ENCODE results near the gene OR6S1.
A peak's percentile ranks its signal among the peaks of the same experiment; 100 is the strongest.
"Not testable (repeated sequence)": the region's sequence is repeated elsewhere in the genome, so short reads cannot be mapped to it uniquely, and the experiment has no call there.

OR6S1 gene

GRCh38 chr14:20632448-20632830 is 9.1 kb downstream of the OR6S1 start:
- H3K9me3 Mint-ChIP-seq = no peaks in the 10 kb centered on the region
- CTCF ChIA-PET = interaction anchor here (1.0 to 3.1 kb wide), 5 partner anchors 19 to 226 kb away, joined by 3 to 16 read pairs (median 3); partner anchors contain the start of gene RNASE4
- H3K27me3 Mint-ChIP-seq = peaks cover 88% of the 10 kb centered on the region

DNA sequence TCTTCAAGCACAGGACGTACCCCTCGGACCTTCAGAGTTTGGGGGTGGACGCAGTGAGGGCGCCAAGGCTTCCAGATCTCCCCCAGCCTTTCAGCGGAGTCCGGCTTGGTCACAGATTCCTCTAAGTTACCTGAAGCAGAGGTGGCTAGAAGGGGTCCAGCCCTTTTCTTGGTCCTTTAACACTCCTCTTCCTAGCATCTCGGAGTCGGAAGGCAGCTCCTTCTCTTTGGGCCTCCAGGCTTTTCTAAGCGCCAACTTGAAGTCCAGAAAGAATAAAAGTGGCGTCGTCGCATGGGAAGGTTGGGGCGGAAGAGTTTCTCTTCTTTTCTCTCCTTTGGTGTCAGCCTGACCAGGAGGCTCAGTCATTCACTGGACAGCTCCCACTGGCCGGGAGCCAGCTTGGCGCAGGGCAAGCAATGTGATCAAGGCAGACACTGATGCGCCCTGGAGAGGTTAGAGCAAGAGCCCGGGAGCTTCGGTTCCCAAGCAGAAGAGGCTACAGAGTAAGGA is 9.6 kb downstream of the OR6S1 start:
- Mint-ChIP-seq H3K27me3 (peaks cover 90% of the 10 kb centered on the region), H3K27ac (no peak overlapping the region), H3K9me3 (no peaks in the 10 kb centered on the region), H3K36me3 (no peaks in the 10 kb centered on the region), H3K4me1 (peaks cover 34% of the 10 kb centered on the region), H3K4me3 (peak overlapping the region; percentile 69)
- DNase-seq = no peak
- CTCF ChIA-PET = interaction anchor here (1.0 to 3.1 kb wide), 7 partner anchors 18 to 227 kb away, joined by 3 to 16 read pairs (median 3); partner anchors contain the start of gene RNASE4

More at GRCh38 chr14:20632448-20632830, 9.1 kb downstream of the OR6S1 start:
- Mint-ChIP-seq H3K4me3 (peak overlapping the region; percentile 69), H3K36me3 (no peaks in the 10 kb centered on the region), H3K4me1 (peaks cover 33% of the 10 kb centered on the region), H3K27ac (peak overlapping the region; percentile 81)
- DNase-seq = peak; percentile 25

DNA sequence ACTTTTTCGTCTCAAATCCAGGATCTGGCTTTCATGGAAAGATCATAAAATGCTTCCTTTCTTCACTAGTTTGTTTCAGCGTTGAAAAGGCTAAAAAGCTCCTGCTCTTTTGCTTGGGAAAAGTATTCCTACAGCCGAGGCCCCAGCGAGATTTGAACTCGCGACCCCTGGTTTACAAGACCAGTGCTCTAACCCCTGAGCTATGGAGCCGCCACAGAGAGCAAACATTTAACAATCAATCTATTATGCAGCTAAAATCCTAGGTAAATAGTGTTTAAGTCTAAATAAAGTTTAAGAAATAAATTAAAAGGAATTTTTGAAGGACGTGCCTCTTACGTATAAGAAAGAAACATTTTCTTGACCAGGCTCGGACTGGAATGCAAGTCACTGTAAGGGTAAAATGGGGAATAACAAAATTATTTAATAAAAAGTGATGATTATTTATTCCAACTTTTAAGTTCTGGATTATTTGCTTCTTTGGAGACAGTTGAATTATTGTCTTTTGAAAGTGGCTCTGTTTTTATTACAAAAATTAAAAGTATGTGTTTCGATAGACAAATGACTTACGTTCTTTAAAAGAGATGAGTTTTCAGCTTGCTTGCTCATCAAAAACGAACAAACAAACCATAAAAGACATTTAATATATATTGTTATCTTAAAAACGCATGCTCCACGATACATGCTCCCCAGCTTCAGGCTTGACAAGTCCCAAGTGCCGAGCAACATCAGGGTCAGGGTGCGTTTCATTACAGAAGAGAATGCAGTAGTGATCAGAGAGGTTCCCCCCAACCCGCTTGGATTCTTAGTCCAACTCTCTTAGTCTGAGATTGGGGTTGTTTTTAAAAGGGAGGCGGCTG is 10.2 kb downstream of the OR6S1 start:
- peak overlapping the region; percentile 69 for H3K4me3 Mint-ChIP-seq
- H3K27me3 Mint-ChIP-seq = peaks cover 90% of the 10 kb centered on the region
- no peaks in the 10 kb centered on the region for H3K36me3 Mint-ChIP-seq
- H3K9me3 Mint-ChIP-seq = no peaks in the 10 kb centered on the region
- peak; percentile 34 for DNase-seq
- peaks cover 38% of the 10 kb centered on the region for H3K4me1 Mint-ChIP-seq
- CTCF ChIA-PET = interaction anchor here (0.7 to 3.1 kb wide), 9 partner anchors 18 to 303 kb away, joined by 3 to 16 read pairs (median 3); partner anchors contain the start of gene RNASE4
- peak overlapping the region; percentile 31 for H3K27ac Mint-ChIP-seq

DNA sequence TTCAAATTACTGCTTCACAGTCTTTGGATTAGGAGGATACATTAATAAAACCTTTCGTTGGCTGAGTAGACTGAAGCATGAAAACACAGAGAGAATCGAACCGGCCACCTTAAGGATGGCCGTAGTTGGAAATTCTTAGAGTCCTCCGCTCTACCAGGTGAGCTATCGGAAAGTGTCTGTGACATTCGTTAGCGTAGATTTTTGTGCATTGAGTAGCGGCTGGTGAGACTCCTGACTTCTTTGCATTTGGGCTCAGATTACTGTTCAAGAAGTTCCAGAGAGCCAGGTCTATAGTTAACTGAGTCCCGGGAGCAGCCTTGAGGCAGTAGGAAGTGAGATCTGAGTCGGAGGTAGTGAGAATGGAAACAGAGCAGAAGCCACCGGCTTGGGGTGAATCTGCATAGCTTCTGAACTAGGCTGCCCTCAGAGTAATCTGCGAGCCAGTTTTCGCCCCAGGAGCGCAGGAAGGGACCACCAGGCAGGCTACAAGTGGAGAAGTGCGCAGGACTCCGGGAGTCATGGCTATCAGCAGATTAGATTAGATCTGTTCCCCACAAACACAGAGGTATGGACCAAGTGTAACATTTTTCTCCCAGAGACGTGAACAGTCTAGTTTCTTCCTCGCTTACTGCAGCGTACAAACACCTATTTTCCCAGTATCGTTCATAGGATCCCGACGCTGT is 11.0 kb downstream of the OR6S1 start:
- Mint-ChIP-seq H3K4me1 (peaks cover 41% of the 10 kb centered on the region), H3K27me3 (peaks cover 90% of the 10 kb centered on the region), H3K9me3 (no peaks in the 10 kb centered on the region), H3K27ac (peak overlapping the region; percentile 53), H3K36me3 (peaks cover under 1% of the 10 kb centered on the region), H3K4me3 (peak overlapping the region; percentile 51)
- DNase-seq = no peak
- CTCF ChIA-PET = interaction anchor here (0.7 to 3.1 kb wide), 6 partner anchors 17 to 302 kb away, joined by 3 to 16 read pairs (median 4); partner anchors contain the start of gene RNASE4

- Mint-ChIP-seq H3K36me3 (peaks cover 4% of the 10 kb centered on the region), H3K27me3 (peaks cover 86% of the 10 kb centered on the region), H3K4me1 (peaks cover 57% of the 10 kb centered on the region), H3K4me3 (no peak overlapping the region), H3K27ac (no peak overlapping the region), H3K9me3 (peaks cover 5% of the 10 kb centered on the region)
- CTCF ChIA-PET = interaction anchor here (0.5 to 1.5 kb wide), 3 partner anchors 15 to 286 kb away, joined by 3 to 6 read pairs (median 3); no protein-coding TSS in a partner anchor
- no peak for DNase-seq
Observed at GRCh38 chr14:20628063-20628854, 13.2 kb downstream of the OR6S1 start.

GRCh38 chr14:20627346-20628027 is 14.0 kb downstream of the OR6S1 start:
- H3K36me3 Mint-ChIP-seq = peaks cover 4% of the 10 kb centered on the region
- CTCF ChIA-PET = interaction anchor here (1.5 kb wide), 1 partner anchor 14 kb away, joined by 6 read pairs; no protein-coding TSS in a partner anchor
- no peak overlapping the region for H3K27ac Mint-ChIP-seq
- peaks cover 86% of the 10 kb centered on the region for H3K27me3 Mint-ChIP-seq
- H3K4me3 Mint-ChIP-seq = no peak overlapping the region
- no peak for DNase-seq
- H3K4me1 Mint-ChIP-seq = peaks cover 58% of the 10 kb centered on the region
- peaks cover 5% of the 10 kb centered on the region for H3K9me3 Mint-ChIP-seq

DNA sequence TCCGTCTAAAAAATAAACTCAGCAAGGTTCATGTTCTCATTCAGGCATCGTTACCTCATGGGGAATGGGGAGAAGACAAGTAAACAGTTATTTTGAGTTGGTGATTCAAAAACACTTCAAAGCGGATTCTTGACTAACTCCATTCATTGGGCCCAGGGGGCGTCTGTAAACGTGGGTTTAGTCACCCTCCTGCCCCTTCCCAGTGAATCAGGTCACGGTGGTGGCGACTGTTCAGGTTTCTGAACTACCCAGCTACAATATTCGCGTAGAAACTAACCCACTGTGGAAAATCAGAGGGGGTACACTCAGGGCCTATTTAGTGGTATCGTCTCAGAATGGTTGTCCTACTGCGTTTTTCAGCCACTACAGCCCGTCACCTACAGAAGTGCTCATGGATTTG is 15.2 kb downstream of the OR6S1 start:
- DNase-seq = no peak
- Mint-ChIP-seq H3K27me3 (peaks cover 85% of the 10 kb centered on the region), H3K36me3 (peaks cover 4% of the 10 kb centered on the region), H3K27ac (no peak overlapping the region), H3K4me3 (no peak overlapping the region), H3K9me3 (peaks cover 5% of the 10 kb centered on the region), H3K4me1 (peaks cover 51% of the 10 kb centered on the region)
- CTCF ChIA-PET = no interaction called here

- peak; percentile 58 for DNase-seq
- Mint-ChIP-seq H3K4me1 (peaks cover 41% of the 10 kb centered on the region), H3K36me3 (peaks cover 4% of the 10 kb centered on the region), H3K27me3 (peaks cover 75% of the 10 kb centered on the region), H3K9me3 (peaks cover 5% of the 10 kb centered on the region), H3K27ac (peak overlapping the region; percentile 80), H3K4me3 (peak overlapping the region; percentile 61)
- CTCF ChIA-PET = no interaction called here
Observed at GRCh38 chr14:20624495-20625070, 16.9 kb downstream of the OR6S1 start.

DNA sequence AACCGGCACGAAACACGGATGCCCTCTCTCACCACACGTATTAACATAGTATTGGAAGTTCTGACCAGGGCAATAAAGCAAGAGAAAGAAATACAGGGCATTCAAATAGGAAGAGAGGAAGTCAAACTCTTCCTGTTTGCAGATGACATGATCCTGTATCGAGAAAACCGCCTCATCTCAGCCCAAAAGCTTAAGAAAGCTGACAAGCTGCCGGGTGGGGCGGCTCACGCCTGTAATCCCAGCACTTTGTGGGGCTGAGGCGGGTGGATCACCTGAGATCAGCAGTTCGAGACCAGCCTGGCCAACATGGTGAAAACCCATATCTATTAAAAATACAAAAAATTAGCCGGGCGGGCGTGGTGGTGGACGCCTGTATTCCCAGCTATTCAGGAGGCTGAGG is 17.7 kb downstream of the OR6S1 start:
- CTCF ChIA-PET = interaction anchor here (1.1 kb wide), 1 partner anchor 234 kb away, joined by 3 read pairs; no protein-coding TSS in a partner anchor
- Mint-ChIP-seq H3K27me3 (peaks cover 72% of the 10 kb centered on the region), H3K36me3 (peaks cover 4% of the 10 kb centered on the region), H3K27ac (no peak overlapping the region), H3K4me1 (peaks cover 41% of the 10 kb centered on the region), H3K4me3 (peak overlapping the region; percentile 40), H3K9me3 (peaks cover 5% of the 10 kb centered on the region)
- no peak for DNase-seq

DNA sequence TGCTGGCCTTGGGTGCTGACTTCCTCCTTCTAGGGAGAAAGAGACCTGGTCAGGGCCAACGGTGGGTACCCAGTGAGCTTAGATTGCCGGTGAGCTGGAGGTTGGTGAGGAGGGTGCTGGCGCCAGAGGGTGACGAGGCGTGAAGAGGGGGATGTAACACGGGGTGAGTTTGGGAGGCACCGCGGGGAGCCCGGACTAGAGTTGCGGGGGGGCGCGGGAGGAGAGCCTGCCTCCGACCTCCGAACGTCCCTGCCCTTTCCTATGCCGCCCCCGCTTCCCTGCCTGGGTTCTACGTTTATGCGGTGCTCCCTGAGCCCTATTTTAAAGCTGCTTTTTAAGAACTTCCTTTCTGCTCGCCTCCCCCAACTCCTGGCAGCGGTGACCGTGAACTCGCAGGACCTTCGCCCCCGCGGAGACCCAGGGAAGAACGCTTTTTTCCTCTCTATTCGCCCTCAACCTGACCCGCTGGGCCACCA is 18.6 kb downstream of the OR6S1 start:
- Mint-ChIP-seq H3K4me3 (peak overlapping the region; percentile 2), H3K27ac (no peak overlapping the region), H3K4me1 (peaks cover 44% of the 10 kb centered on the region), H3K36me3 (peaks cover 4% of the 10 kb centered on the region), H3K27me3 (peaks cover 63% of the 10 kb centered on the region), H3K9me3 (peaks cover 5% of the 10 kb centered on the region)
- DNase-seq = no peak
- CTCF ChIA-PET = interaction anchor here (1.0 to 1.6 kb wide), 4 partner anchors 9 to 235 kb away, joined by 3 to 5 read pairs (median 4); no protein-coding TSS in a partner anchor

DNA sequence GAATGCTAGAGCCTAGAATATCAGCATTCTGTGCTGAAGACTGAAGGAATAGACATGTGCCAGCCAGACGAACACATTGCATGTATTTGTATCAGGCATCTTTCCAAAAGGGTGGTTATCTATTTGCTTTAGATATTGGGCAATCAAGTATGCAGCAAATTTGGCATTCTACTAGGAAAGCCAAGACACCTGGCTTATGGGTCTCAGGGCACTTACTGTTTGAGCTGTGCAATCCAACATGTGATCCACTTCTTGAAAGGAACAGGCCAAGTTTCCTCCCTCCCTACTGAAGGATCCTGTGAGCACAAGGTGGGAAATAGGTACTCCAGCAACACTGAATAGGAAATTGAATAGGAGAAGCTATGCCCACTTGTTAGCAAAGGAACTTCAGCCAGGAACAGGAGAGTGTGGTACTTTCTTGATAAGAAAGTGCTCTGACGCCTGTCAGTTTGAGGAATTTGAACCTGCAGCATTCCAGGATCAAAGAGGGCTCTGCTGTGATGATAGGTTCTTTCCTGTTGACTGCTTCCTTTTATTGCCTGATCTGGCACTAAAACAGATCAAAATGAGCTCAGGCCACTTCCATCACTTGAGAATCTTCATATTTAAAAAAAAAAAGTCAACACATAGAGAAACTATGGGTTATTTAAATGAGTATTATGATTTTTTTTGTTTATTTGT is 20.6 kb downstream of the OR6S1 start:
- Mint-ChIP-seq H3K27ac (no peak overlapping the region), H3K4me1 (peaks cover 42% of the 10 kb centered on the region), H3K4me3 (no peak overlapping the region), H3K27me3 (peaks cover 43% of the 10 kb centered on the region), H3K9me3 (peaks cover 5% of the 10 kb centered on the region), H3K36me3 (peaks cover 4% of the 10 kb centered on the region)
- CTCF ChIA-PET = interaction anchor here (2.1 kb wide), 1 partner anchor 12 kb away, joined by 5 read pairs; no protein-coding TSS in a partner anchor
- no peak for DNase-seq

- not testable (repeated sequence) for H3K27ac Mint-ChIP-seq, H3K9me3 Mint-ChIP-seq, H3K36me3 Mint-ChIP-seq, DNase-seq, H3K4me3 Mint-ChIP-seq
- peaks cover 32% of the 10 kb centered on the region for H3K4me1 Mint-ChIP-seq
- peaks cover 31% of the 10 kb centered on the region for H3K27me3 Mint-ChIP-seq
- CTCF ChIA-PET = interaction anchor here (2.1 kb wide), 1 partner anchor 11 kb away, joined by 5 read pairs; no protein-coding TSS in a partner anchor
Observed at GRCh38 chr14:20619688-20620087, 21.8 kb downstream of the OR6S1 start.

Data from activated naive CD4-positive, alpha-beta T cell treated with anti-CD3 and anti-CD28 coated beads, Interleukin-2, amount 10 ng/mL, durations not matched to agents 7 days and 5 days (primary cell).